ENCODE data around the gene LMOD1.

Gene LMOD1

GRCh38 chr1:201898240-201898894, 48.0 kb downstream of the LMOD1 start:
- no peak overlapping the region for H3K27ac ChIP-seq (ENCODE audit: low read length)
- H3K4me1 ChIP-seq (ENCODE audit: control insufficient read depth, low read depth, low read length) = peaks cover 9% of the 10 kb centered on the region
- no peaks in the 10 kb centered on the region for H3K9me3 ChIP-seq (ENCODE audit: control insufficient read depth, low read depth, low read length)
- H3K27me3 ChIP-seq (ENCODE audit: control insufficient read depth, insufficient read depth, low read length) = no peaks in the 10 kb centered on the region
- no peak overlapping the region for H3K9ac ChIP-seq (ENCODE audit: low read length)
- H3K36me3 ChIP-seq (ENCODE audit: control insufficient read depth, low read depth, low read length) = no peaks in the 10 kb centered on the region
- no peak overlapping the region for H3K4me3 ChIP-seq (ENCODE audit: low read length)

GRCh38 chr1:201896951-201897391, 49.4 kb downstream of the LMOD1 start:
- Histone ChIP-seq H3K27ac (ENCODE audit: low read length) (no peak overlapping the region), H3K27me3 (ENCODE audit: control insufficient read depth, insufficient read depth, low read length) (no peaks in the 10 kb centered on the region), H3K9me3 (ENCODE audit: control insufficient read depth, low read depth, low read length) (no peaks in the 10 kb centered on the region), H3K36me3 (ENCODE audit: control insufficient read depth, low read depth, low read length) (no peaks in the 10 kb centered on the region), H3K4me1 (ENCODE audit: control insufficient read depth, low read depth, low read length) (peaks cover 9% of the 10 kb centered on the region), H3K4me3 (ENCODE audit: low read length) (no peak overlapping the region), H3K9ac (ENCODE audit: low read length) (no peak overlapping the region)

GRCh38 chr1:201895913-201896807, 50.2 kb downstream of the LMOD1 start:
- H3K4me1 ChIP-seq (ENCODE audit: control insufficient read depth, low read depth, low read length) = peaks cover 9% of the 10 kb centered on the region
- no peaks in the 10 kb centered on the region for H3K9me3 ChIP-seq (ENCODE audit: control insufficient read depth, low read depth, low read length)
- no peaks in the 10 kb centered on the region for H3K27me3 ChIP-seq (ENCODE audit: control insufficient read depth, insufficient read depth, low read length)
- H3K36me3 ChIP-seq (ENCODE audit: control insufficient read depth, low read depth, low read length) = no peaks in the 10 kb centered on the region
- no peak overlapping the region for H3K27ac ChIP-seq (ENCODE audit: low read length)
- no peak overlapping the region for H3K4me3 ChIP-seq (ENCODE audit: low read length)
- H3K9ac ChIP-seq (ENCODE audit: low read length) = no peak overlapping the region

- H3K36me3 ChIP-seq (ENCODE audit: control insufficient read depth, low read depth, low read length) = no peaks in the 10 kb centered on the region
- no peak overlapping the region for H3K9ac ChIP-seq (ENCODE audit: low read length)
- H3K9me3 ChIP-seq (ENCODE audit: control insufficient read depth, low read depth, low read length) = no peaks in the 10 kb centered on the region
- H3K27ac ChIP-seq (ENCODE audit: low read length) = no peak overlapping the region
- H3K4me1 ChIP-seq (ENCODE audit: control insufficient read depth, low read depth, low read length) = peaks cover 9% of the 10 kb centered on the region
- H3K4me3 ChIP-seq (ENCODE audit: low read length) = no peak overlapping the region
- no peaks in the 10 kb centered on the region for H3K27me3 ChIP-seq (ENCODE audit: control insufficient read depth, insufficient read depth, low read length)
These were observed 51.2 kb downstream of the LMOD1 start for GRCh38 chr1:201895120-201895665.

- Histone ChIP-seq H3K27ac (ENCODE audit: low read length) (no peak overlapping the region), H3K9me3 (ENCODE audit: control insufficient read depth, low read depth, low read length) (no peaks in the 10 kb centered on the region), H3K4me1 (ENCODE audit: control insufficient read depth, low read depth, low read length) (peaks cover 9% of the 10 kb centered on the region), H3K27me3 (ENCODE audit: control insufficient read depth, insufficient read depth, low read length) (peaks cover 6% of the 10 kb centered on the region), H3K9ac (ENCODE audit: low read length) (no peak overlapping the region), H3K4me3 (ENCODE audit: low read length) (no peak overlapping the region), H3K36me3 (ENCODE audit: control insufficient read depth, low read depth, low read length) (no peaks in the 10 kb centered on the region)
These were observed 51.8 kb downstream of the LMOD1 start for GRCh38 chr1:201894343-201895119.

- H3K4me3 ChIP-seq (ENCODE audit: low read length) = no peak overlapping the region
- H3K27me3 ChIP-seq (ENCODE audit: control insufficient read depth, insufficient read depth, low read length) = peaks cover 13% of the 10 kb centered on the region
- no peak overlapping the region for H3K27ac ChIP-seq (ENCODE audit: low read length)
- no peaks in the 10 kb centered on the region for H3K9me3 ChIP-seq (ENCODE audit: control insufficient read depth, low read depth, low read length)
- H3K9ac ChIP-seq (ENCODE audit: low read length) = no peak overlapping the region
- H3K36me3 ChIP-seq (ENCODE audit: control insufficient read depth, low read depth, low read length) = no peaks in the 10 kb centered on the region
- peaks cover 9% of the 10 kb centered on the region for H3K4me1 ChIP-seq (ENCODE audit: control insufficient read depth, low read depth, low read length)
These were observed 52.9 kb downstream of the LMOD1 start for GRCh38 chr1:201893431-201893830.

- H3K4me3 ChIP-seq (ENCODE audit: low read length) = no peak overlapping the region
- peaks cover 13% of the 10 kb centered on the region for H3K4me1 ChIP-seq (ENCODE audit: control insufficient read depth, low read depth, low read length)
- H3K9ac ChIP-seq (ENCODE audit: low read length) = no peak overlapping the region
- no peak overlapping the region for H3K27ac ChIP-seq (ENCODE audit: low read length)
- peaks cover 26% of the 10 kb centered on the region for H3K27me3 ChIP-seq (ENCODE audit: control insufficient read depth, insufficient read depth, low read length)
- H3K36me3 ChIP-seq (ENCODE audit: control insufficient read depth, low read depth, low read length) = no peaks in the 10 kb centered on the region
- no peaks in the 10 kb centered on the region for H3K9me3 ChIP-seq (ENCODE audit: control insufficient read depth, low read depth, low read length)
These were observed 54.1 kb downstream of the LMOD1 start for GRCh38 chr1:201892211-201892610.

GRCh38 chr1:201891451-201892045, 54.8 kb downstream of the LMOD1 start:
- H3K27me3 ChIP-seq (ENCODE audit: control insufficient read depth, insufficient read depth, low read length) = peaks cover 26% of the 10 kb centered on the region

GRCh38 chr1:201890806-201891450, 55.4 kb downstream of the LMOD1 start:
- peaks cover 26% of the 10 kb centered on the region for H3K27me3 ChIP-seq (ENCODE audit: control insufficient read depth, insufficient read depth, low read length)
- H3K9ac ChIP-seq (ENCODE audit: low read length) = no peak overlapping the region

More at GRCh38 chr1:201891451-201892045, 54.8 kb downstream of the LMOD1 start:
- Histone ChIP-seq H3K36me3 (ENCODE audit: control insufficient read depth, low read depth, low read length) (no peaks in the 10 kb centered on the region), H3K9me3 (ENCODE audit: control insufficient read depth, low read depth, low read length) (no peaks in the 10 kb centered on the region), H3K4me1 (ENCODE audit: control insufficient read depth, low read depth, low read length) (peaks cover 13% of the 10 kb centered on the region), H3K27ac (ENCODE audit: low read length) (no peak overlapping the region), H3K9ac (ENCODE audit: low read length) (no peak overlapping the region), H3K4me3 (ENCODE audit: low read length) (no peak overlapping the region)

GRCh38 chr1:201890223-201890622, 56.1 kb downstream of the LMOD1 start:
- no peaks in the 10 kb centered on the region for H3K36me3 ChIP-seq (ENCODE audit: control insufficient read depth, low read depth, low read length)
- no peak overlapping the region for H3K4me3 ChIP-seq (ENCODE audit: low read length)
- no peak overlapping the region for H3K27ac ChIP-seq (ENCODE audit: low read length)
- no peaks in the 10 kb centered on the region for H3K9me3 ChIP-seq (ENCODE audit: control insufficient read depth, low read depth, low read length)
- H3K4me1 ChIP-seq (ENCODE audit: control insufficient read depth, low read depth, low read length) = peaks cover 13% of the 10 kb centered on the region
- peaks cover 26% of the 10 kb centered on the region for H3K27me3 ChIP-seq (ENCODE audit: control insufficient read depth, insufficient read depth, low read length)
- H3K9ac ChIP-seq (ENCODE audit: low read length) = no peak overlapping the region

More at GRCh38 chr1:201890806-201891450, 55.4 kb downstream of the LMOD1 start:
- no peak overlapping the region for H3K27ac ChIP-seq (ENCODE audit: low read length)
- H3K36me3 ChIP-seq (ENCODE audit: control insufficient read depth, low read depth, low read length) = no peaks in the 10 kb centered on the region
- H3K9me3 ChIP-seq (ENCODE audit: control insufficient read depth, low read depth, low read length) = no peaks in the 10 kb centered on the region
- no peak overlapping the region for H3K4me3 ChIP-seq (ENCODE audit: low read length)
- peaks cover 13% of the 10 kb centered on the region for H3K4me1 ChIP-seq (ENCODE audit: control insufficient read depth, low read depth, low read length)
